OCI-LY3 (cell line): ENCODE measurements around the gene GPR132.
"Not testable (repeated sequence)": the region's sequence is repeated elsewhere in the genome, so short reads cannot be mapped to it uniquely, and the experiment has no call there.

Experiments used
- H2AFZ ChIP-seq: fragments of 200-600, 300-600 bp; shearing (Covaris generic); 2 replicates; pipeline ENCODE4 v1.6.0; 2014; ENCODE audit warnings: antibody characterized with exemption, low read depth, low read length
- H3K27ac ChIP-seq: fragments of 200-600, 300-600 bp; sonication (generic); 2 replicates; pipeline ENCODE4 v1.5.1; 2014; ENCODE audit warnings: mild to moderate bottlenecking, low read length, moderate library complexity, mixed read lengths
- H3K27me3 ChIP-seq: fragments of 200-600, 300-600 bp; sonication (generic); 2 replicates; pipeline ENCODE4 v1.6.1; 2014; ENCODE audit warnings: low read depth, low read length, mixed read lengths
- H3K36me3 ChIP-seq: fragments of 200-600, 300-600 bp; sonication (generic); replicated peaks from 2 replicates; pipeline ENCODE3; 2014; ENCODE audit warnings: low read depth, low read length, mixed read lengths
- H3K4me1 ChIP-seq: fragments of 300-600, 200-600 bp; sonication (generic); 2 replicates; pipeline ENCODE4 v1.6.1; 2014; ENCODE audit warnings: low read length, mixed read lengths
- H3K4me2 ChIP-seq: fragments of 200-600, 300-600 bp; sonication (generic); 2 replicates; pipeline ENCODE4 v1.6.1; 2014; ENCODE audit warnings: low read length, mixed read lengths
- H3K4me3 ChIP-seq: fragments of 300-600, 200-600 bp; sonication (generic); 2 replicates; pipeline ENCODE4 v1.5.1; 2014; ENCODE audit warnings: antibody characterized with exemption, mild to moderate bottlenecking, low read length, moderate library complexity
- H3K79me2 ChIP-seq: fragments of 300-600, 200-600 bp; shearing (Covaris generic); 2 replicates; pipeline ENCODE4 v1.6.1; 2014; ENCODE audit warnings: mild to moderate bottlenecking, low read length, mixed read lengths
- H3K9ac ChIP-seq: fragments of 300-600, 200-600 bp; shearing (Covaris generic); 2 replicates; pipeline ENCODE4 v1.6.0; 2014; ENCODE audit warnings: mild to moderate bottlenecking, low read length, moderate library complexity
- H3K9me3 ChIP-seq: fragments of 200-600, 300-600 bp; shearing (Covaris generic); 2 replicates; pipeline ENCODE4 v1.6.1; 2014; ENCODE audit warnings: low read length, mixed read lengths; ENCODE audit not compliant: insufficient read depth
- H4K20me1 ChIP-seq: fragments of 200-600, 300-600 bp; sonication (generic); 2 replicates; pipeline ENCODE4 v1.6.1; 2016; ENCODE audit warnings: low read length, mixed read lengths; ENCODE audit not compliant: insufficient read depth
- CTCF ChIP-seq: fragments of 200-600, 300-600 bp; sonication (generic); IDR thresholded peaks from 2 replicates; pipeline ENCODE4 v1.5.1; 2014; ENCODE audit warnings: antibody characterized with exemption, low read length, low read depth
- EZH2phosphoT487 ChIP-seq: fragments of 200-600 bp; shearing (Covaris generic); IDR thresholded peaks from 2 replicates; pipeline ENCODE4 v1.6.1; 2018; ENCODE audit warnings: antibody characterized with exemption, mixed run types, low read depth

Gene GPR132

GRCh38 chr14:105034315-105035039, 30.8 kb downstream of the GPR132 start:
- TF ChIP-seq EZH2phosphoT487, result no peak
- no peak for TF ChIP-seq CTCF
- no peak overlapping the region for H2AFZ ChIP-seq

GRCh38 chr14:105033412-105033900, 31.8 kb downstream of the GPR132 start:
- H3K9ac ChIP-seq, H4K20me1 ChIP-seq, H3K27me3 ChIP-seq, H3K4me3 ChIP-seq, H3K36me3 ChIP-seq, H3K4me2 ChIP-seq, H3K4me1 ChIP-seq, H3K9me3 ChIP-seq, H3K79me2 ChIP-seq, H3K27ac ChIP-seq, H2AFZ ChIP-seq: not testable (repeated sequence)

More at GRCh38 chr14:105034315-105035039, 30.8 kb downstream of the GPR132 start:
- no peaks in the 10 kb centered on the region for H3K36me3 ChIP-seq
- H3K79me2 ChIP-seq, result no peaks in the 10 kb centered on the region
- no peak overlapping the region for H3K4me3 ChIP-seq
- H3K27me3 ChIP-seq, result no peaks in the 10 kb centered on the region
- H3K4me1 ChIP-seq, result no peaks in the 10 kb centered on the region
- no peak overlapping the region for H3K9ac ChIP-seq
- H4K20me1 ChIP-seq, result no peaks in the 10 kb centered on the region
- no peaks in the 10 kb centered on the region for H3K9me3 ChIP-seq
- no peak overlapping the region for H3K4me2 ChIP-seq
- H3K27ac ChIP-seq, result no peak overlapping the region

- not testable (repeated sequence) for H3K4me3 ChIP-seq, H3K36me3 ChIP-seq, H4K20me1 ChIP-seq, H3K4me1 ChIP-seq, H3K27ac ChIP-seq, H3K79me2 ChIP-seq, H3K9ac ChIP-seq, H3K27me3 ChIP-seq, H2AFZ ChIP-seq, H3K4me2 ChIP-seq, H3K9me3 ChIP-seq
Measured at GRCh38 chr14:105032451-105032901, 32.8 kb downstream of the GPR132 start.

- TF ChIP-seq CTCF (no peak), EZH2phosphoT487 (no peak)
- H3K9ac ChIP-seq, result no peak overlapping the region
Measured at GRCh38 chr14:105030836-105031396, 34.3 kb downstream of the GPR132 start.

GRCh38 chr14:105030194-105030593, 35.0 kb downstream of the GPR132 start:
- no peaks in the 10 kb centered on the region for H3K27me3 ChIP-seq
- no peak overlapping the region for H2AFZ ChIP-seq
- H3K27ac ChIP-seq, result no peak overlapping the region
- no peak for TF ChIP-seq CTCF
- TF ChIP-seq EZH2phosphoT487, result no peak
- H3K4me2 ChIP-seq, result no peak overlapping the region
- H3K9me3 ChIP-seq, result no peaks in the 10 kb centered on the region
- H3K36me3 ChIP-seq, result no peaks in the 10 kb centered on the region
- H4K20me1 ChIP-seq, result no peaks in the 10 kb centered on the region
- no peak overlapping the region for H3K9ac ChIP-seq
- H3K79me2 ChIP-seq, result no peaks in the 10 kb centered on the region
- H3K4me1 ChIP-seq, result peaks cover 22% of the 10 kb centered on the region
- no peak overlapping the region for H3K4me3 ChIP-seq

More at GRCh38 chr14:105030836-105031396, 34.3 kb downstream of the GPR132 start:
- no peaks in the 10 kb centered on the region for H3K9me3 ChIP-seq
- H3K36me3 ChIP-seq, result no peaks in the 10 kb centered on the region
- H3K4me2 ChIP-seq, result no peak overlapping the region
- H3K79me2 ChIP-seq, result no peaks in the 10 kb centered on the region
- no peak overlapping the region for H3K4me3 ChIP-seq
- H4K20me1 ChIP-seq, result no peaks in the 10 kb centered on the region
- no peak overlapping the region for H3K27ac ChIP-seq
- H3K27me3 ChIP-seq, result no peaks in the 10 kb centered on the region
- peaks cover 14% of the 10 kb centered on the region for H3K4me1 ChIP-seq
- no peak overlapping the region for H2AFZ ChIP-seq
